ENCODE data around the gene ROBO2.

The ROBO2 gene

DNA sequence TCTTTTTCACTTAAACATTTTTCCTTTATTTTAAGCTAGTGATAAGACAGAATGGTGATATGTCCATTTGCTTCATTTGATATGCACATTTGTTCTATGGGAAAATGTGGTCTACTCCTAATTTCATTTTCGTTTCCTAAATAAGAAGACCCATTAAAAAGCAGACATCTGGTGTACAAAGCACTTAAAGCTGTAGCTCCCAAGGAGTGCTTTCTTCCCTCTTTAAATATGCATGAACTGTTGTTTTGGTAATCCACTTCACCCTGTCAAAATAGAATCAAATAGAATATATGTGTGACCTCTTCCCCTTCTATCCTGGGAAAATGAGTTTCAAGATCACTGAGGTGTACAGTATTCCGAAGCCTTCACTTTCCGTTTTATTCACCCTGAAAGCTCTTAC is 182.8 kb downstream of the ROBO2 start:
- ATAC-seq (no peak), DNase-seq (no peak)
- Mint-ChIP-seq H3K36me3 (ENCODE audit: low read depth) (no peaks in the 10 kb centered on the region), H3K27me3 (no peaks in the 10 kb centered on the region), H3K4me3 (no peak overlapping the region), H3K9me3 (peaks cover 3% of the 10 kb centered on the region), H3K27ac (no peak overlapping the region), H3K4me1 (no peaks in the 10 kb centered on the region)

DNA sequence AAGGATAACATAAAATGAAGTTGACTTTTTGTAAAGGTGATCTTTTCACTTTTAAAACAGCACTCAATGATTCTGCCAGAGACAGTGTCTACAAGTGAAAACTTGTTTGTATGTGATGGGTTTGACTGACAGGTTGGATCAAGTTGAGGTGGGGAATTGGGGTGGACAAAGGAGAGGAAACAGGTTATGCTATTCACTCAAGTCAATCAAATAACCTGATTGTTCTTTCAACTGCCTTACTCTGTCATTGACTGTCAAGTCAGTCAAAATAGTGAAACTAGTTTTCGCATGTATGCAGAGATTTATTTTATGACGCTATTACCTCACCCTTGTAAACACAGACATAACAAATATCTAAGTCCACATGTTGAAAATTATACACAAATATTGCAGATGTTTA is 187.7 kb downstream of the ROBO2 start:
- no peaks in the 10 kb centered on the region for H3K27me3 Mint-ChIP-seq
- H3K27ac Mint-ChIP-seq, result no peak overlapping the region
- H3K9me3 Mint-ChIP-seq, result peaks cover 8% of the 10 kb centered on the region
- no peak for DNase-seq
- H3K36me3 Mint-ChIP-seq (ENCODE audit: low read depth), result no peaks in the 10 kb centered on the region
- no peak overlapping the region for H3K4me3 Mint-ChIP-seq
- H3K4me1 Mint-ChIP-seq, result no peaks in the 10 kb centered on the region
- no peak for ATAC-seq

DNA sequence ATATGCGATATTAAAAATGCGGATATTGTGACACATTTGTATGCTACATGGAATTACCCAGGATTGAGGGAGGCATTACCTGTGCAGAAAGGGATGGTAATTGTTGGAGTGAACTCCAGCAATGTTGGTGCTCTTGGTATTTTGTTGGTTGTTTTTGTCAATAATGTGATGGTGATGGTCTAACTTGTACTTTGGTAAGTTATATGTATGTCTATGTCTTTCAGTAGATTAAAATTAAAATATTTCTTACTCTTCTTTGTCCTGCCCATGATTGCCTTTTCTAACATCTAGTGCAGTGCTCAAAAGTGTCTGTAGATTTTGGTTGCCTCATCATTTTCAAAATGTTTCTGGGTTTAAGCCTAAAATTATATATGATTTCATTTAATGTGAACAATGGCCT is 192.7 kb downstream of the ROBO2 start:
- ATAC-seq, result no peak
- no peak overlapping the region for H3K4me3 Mint-ChIP-seq

DNA sequence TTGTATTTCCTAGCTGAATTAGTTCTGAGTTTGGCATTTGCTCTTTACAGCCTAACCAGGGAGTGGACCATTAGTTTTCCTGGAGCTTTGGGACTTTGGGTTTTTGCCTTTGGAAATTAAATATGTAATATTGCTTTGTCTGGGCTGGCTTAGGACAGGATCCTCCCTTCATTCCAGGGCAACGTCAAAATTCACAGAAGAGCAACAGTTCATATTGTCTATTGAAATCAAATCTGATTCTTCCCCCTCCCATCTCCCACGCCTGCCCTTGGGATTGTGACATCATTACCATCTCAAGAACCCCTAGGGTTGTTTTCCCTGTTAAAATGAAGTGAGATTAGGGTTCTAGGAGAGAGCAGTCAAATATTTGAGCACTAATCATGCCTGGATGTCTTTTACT is 194.1 kb downstream of the ROBO2 start:
- H3K27me3 Mint-ChIP-seq, result no peaks in the 10 kb centered on the region
- H3K4me1 Mint-ChIP-seq, result no peaks in the 10 kb centered on the region
- H3K36me3 Mint-ChIP-seq (ENCODE audit: low read depth), result no peaks in the 10 kb centered on the region
- no peak overlapping the region for H3K4me3 Mint-ChIP-seq
- no peak overlapping the region for H3K27ac Mint-ChIP-seq
- no peak for DNase-seq
- peaks cover 5% of the 10 kb centered on the region for H3K9me3 Mint-ChIP-seq
- ATAC-seq, result no peak

More for the DNA sequence above, 192.7 kb downstream of the ROBO2 start:
- DNase-seq, result no peak
- H3K27me3 Mint-ChIP-seq, result no peaks in the 10 kb centered on the region
- H3K36me3 Mint-ChIP-seq (ENCODE audit: low read depth), result no peaks in the 10 kb centered on the region
- H3K27ac Mint-ChIP-seq, result no peak overlapping the region
- no peaks in the 10 kb centered on the region for H3K4me1 Mint-ChIP-seq
- H3K9me3 Mint-ChIP-seq, result peaks cover 5% of the 10 kb centered on the region

DNA sequence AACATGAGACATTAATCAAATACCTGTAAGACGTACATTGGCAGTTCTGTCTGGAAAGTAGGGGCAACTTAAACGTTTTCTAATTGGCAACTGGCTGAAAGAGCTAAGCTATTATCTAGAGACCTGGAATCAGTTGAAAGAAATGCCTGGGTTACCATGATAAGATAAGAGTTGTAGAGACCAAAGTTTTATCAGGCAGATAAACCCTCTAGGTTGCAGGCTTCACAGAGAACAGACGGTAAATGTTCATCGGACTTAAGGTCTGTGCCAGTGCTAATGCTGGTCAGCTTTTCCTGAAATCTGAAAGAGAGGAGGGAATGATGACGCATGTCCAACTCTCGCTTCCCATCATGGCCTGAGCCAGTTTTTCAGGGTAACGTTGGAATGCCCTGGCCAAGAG is 196.2 kb downstream of the ROBO2 start:
- DNase-seq, result no peak
- H3K9me3 Mint-ChIP-seq, result peaks cover 9% of the 10 kb centered on the region
- H3K4me1 Mint-ChIP-seq, result no peaks in the 10 kb centered on the region
- no peaks in the 10 kb centered on the region for H3K36me3 Mint-ChIP-seq (ENCODE audit: low read depth)
- no peak for ATAC-seq
- H3K4me3 Mint-ChIP-seq, result no peak overlapping the region
- H3K27ac Mint-ChIP-seq, result no peak overlapping the region
- H3K27me3 Mint-ChIP-seq, result no peaks in the 10 kb centered on the region

DNA sequence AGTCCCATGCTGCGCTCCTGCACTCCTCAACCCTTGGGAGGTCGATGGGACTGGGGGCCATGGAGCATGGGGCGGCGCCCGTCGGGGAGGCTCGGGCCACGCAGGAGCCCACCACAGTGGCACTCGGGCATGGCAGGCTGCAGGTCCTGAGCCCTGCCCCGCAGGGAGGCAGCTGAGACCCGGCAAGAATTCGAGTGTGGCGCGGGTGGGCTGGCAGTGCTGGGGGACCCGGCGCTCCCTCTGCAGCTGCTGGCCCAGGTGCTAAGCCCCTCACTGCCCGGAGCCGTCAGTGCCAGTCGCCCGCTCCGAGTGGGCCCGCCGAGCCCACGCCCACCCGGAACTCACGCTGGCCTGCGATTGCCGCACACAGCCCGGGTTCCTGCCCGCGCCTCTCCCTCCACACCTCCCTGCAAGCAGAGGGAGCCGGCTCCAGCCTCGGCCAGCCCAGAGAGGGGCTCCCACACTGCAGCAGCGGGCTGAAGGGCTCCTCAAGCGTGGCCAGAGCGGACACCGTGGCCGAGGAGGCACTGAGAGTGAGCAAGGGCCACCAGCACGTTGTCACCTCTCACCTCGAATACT is 200.3 kb downstream of the ROBO2 start:
- Mint-ChIP-seq H3K27ac (no peak overlapping the region), H3K36me3 (ENCODE audit: low read depth) (no peaks in the 10 kb centered on the region), H3K4me1 (no peaks in the 10 kb centered on the region), H3K9me3 (peaks cover 6% of the 10 kb centered on the region), H3K4me3 (no peak overlapping the region), H3K27me3 (no peaks in the 10 kb centered on the region)
- no peak for DNase-seq
- ATAC-seq, result no peak

DNA sequence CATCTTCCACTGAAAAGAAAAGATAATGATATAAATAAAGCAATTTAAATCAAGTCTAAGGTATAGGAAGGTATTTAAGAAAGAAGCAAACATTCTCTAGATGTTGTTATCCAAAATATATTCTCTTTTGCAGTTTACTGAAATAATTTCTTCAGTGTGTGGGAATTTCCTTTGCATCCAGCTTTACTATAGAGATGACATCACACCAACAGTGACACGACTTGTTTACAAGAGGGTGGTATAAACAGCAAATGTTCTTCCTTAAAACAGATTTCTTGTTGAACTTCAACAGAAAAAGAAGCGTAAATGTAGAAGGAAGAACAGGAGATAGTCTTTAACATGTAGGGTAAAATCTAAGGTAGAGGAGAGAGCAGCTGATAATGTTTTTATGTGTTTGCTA is 202.5 kb downstream of the ROBO2 start:
- Mint-ChIP-seq H3K36me3 (ENCODE audit: low read depth) (no peaks in the 10 kb centered on the region), H3K9me3 (peaks cover 10% of the 10 kb centered on the region), H3K27me3 (no peaks in the 10 kb centered on the region), H3K4me1 (no peaks in the 10 kb centered on the region), H3K4me3 (no peak overlapping the region), H3K27ac (no peak overlapping the region)
- ATAC-seq (no peak), DNase-seq (no peak)

DNA sequence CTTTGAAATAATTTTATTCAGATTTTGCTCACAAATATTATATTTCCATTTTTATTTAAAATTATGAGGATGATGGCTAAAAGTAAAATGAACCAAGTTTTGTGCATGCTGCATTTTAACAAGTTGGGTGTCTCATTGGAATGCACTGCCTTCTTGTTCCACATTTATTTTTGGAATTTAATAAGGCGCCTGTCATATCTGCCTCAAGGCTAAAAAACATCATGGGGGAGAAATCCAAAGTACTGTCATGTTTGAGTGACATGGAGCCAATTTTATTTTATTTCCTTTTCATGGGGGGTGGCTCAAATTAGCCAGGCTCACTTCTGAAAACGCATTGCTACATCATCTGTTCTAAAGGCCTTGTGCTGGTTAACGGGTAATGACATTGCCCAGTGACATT is 205.1 kb downstream of the ROBO2 start:
- peaks cover 10% of the 10 kb centered on the region for H3K9me3 Mint-ChIP-seq
- no peak for DNase-seq
- no peak overlapping the region for H3K4me3 Mint-ChIP-seq
- H3K36me3 Mint-ChIP-seq (ENCODE audit: low read depth), result no peaks in the 10 kb centered on the region
- H3K27me3 Mint-ChIP-seq, result no peaks in the 10 kb centered on the region
- no peak overlapping the region for H3K27ac Mint-ChIP-seq
- H3K4me1 Mint-ChIP-seq, result no peaks in the 10 kb centered on the region
- ATAC-seq, result no peak

DNA sequence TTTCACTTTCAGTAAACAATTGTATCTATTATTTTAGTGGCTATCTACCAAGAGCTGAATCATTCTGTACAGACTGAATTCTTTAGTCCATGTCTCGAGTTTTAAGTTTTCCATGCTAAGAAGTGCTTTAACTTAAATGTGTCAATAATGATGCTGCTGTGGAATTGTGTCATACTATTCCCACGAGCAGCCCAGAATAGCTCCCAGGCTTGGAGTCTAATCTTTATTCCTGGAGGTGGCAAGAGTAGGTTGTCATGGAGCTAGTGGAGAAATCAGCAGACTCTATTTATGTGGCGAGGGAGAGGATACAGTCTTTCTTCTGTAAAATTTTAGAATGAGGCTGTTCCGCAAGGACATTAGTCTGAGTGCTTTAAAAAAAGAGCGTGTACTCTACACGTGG is 207.2 kb downstream of the ROBO2 start:
- DNase-seq, result no peak
- Mint-ChIP-seq H3K36me3 (ENCODE audit: low read depth) (no peaks in the 10 kb centered on the region), H3K27ac (no peak overlapping the region)

DNA sequence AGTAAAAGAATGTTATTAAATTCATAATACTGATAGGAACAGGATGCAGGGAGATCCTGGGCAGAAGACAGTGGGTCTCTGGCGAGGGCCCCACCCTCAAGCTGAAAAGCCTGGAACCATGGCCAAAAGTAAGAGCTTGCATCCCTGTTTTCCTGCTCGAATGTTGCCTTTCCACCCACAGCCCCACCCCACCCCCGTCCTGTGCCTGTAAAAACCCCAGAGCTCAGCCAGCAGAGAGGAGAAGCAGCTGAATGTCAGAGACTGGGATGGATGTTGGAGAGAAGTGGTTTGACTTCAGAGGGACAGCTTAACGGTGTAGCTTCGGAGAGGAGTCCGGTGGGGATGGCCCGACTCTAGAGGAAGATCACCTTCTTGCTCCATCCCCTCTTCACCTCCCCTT is 207.9 kb downstream of the ROBO2 start:
- no peak overlapping the region for H3K4me3 Mint-ChIP-seq
- H3K27me3 Mint-ChIP-seq, result no peaks in the 10 kb centered on the region
- peaks cover 15% of the 10 kb centered on the region for H3K9me3 Mint-ChIP-seq
- ATAC-seq (no peak), DNase-seq (no peak)
- H3K36me3 Mint-ChIP-seq (ENCODE audit: low read depth), result no peaks in the 10 kb centered on the region
- H3K27ac Mint-ChIP-seq, result no peak overlapping the region
- no peaks in the 10 kb centered on the region for H3K4me1 Mint-ChIP-seq

More for the DNA sequence above, 207.2 kb downstream of the ROBO2 start:
- Mint-ChIP-seq H3K4me1 (no peaks in the 10 kb centered on the region), H3K4me3 (no peak overlapping the region), H3K9me3 (peaks cover 13% of the 10 kb centered on the region), H3K27me3 (no peaks in the 10 kb centered on the region)
- no peak for ATAC-seq

DNA sequence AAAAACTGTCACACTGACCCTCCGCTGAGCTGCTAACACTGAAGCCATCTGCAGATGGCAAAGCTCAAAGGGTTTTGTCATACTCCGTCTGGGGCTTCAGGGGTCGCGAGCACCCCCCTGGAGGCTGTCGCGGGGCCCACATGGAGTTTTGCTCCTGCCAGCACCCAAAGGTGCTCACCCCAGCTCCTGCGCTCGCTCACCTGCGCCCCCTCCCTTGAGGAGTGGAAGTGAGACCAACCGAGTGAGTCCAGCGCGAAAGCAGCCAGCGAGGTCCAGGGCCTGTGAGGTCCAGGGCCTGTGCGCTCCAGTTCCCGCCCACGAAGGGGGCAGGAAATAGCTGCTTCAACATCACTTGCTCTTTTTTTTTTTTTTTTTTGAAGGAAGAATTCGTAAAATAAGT is 208.5 kb downstream of the ROBO2 start:
- Mint-ChIP-seq H3K9me3 (peaks cover 15% of the 10 kb centered on the region), H3K27me3 (no peaks in the 10 kb centered on the region), H3K4me3 (no peak overlapping the region), H3K27ac (no peak overlapping the region), H3K4me1 (no peaks in the 10 kb centered on the region), H3K36me3 (ENCODE audit: low read depth) (no peaks in the 10 kb centered on the region)
- DNase-seq, result no peak
- ATAC-seq, result no peak

DNA sequence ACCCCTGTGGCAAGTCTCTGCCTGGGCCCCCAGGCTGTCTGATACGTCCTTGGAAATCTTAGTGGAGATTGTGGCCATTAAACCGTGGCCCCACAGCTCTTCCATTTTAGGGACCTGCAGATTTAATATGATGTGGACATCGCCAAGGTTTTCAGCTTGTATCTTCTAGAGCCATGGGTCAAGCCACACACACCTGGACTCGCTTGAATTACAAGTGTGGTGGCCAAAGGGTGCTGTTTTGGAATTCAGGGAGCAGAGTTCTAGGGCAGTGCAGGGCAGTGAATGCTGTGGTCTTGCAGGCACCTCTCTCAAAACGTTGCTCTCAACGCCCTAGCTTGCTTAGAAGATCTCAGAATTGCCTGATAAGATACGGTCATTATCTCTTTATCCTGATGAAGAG is 211.2 kb downstream of the ROBO2 start:
- Mint-ChIP-seq H3K9me3 (peaks cover 9% of the 10 kb centered on the region), H3K27me3 (no peaks in the 10 kb centered on the region), H3K36me3 (ENCODE audit: low read depth) (no peaks in the 10 kb centered on the region), H3K4me3 (no peak overlapping the region), H3K27ac (no peak overlapping the region), H3K4me1 (no peaks in the 10 kb centered on the region)
- ATAC-seq (no peak), DNase-seq (no peak)

DNA sequence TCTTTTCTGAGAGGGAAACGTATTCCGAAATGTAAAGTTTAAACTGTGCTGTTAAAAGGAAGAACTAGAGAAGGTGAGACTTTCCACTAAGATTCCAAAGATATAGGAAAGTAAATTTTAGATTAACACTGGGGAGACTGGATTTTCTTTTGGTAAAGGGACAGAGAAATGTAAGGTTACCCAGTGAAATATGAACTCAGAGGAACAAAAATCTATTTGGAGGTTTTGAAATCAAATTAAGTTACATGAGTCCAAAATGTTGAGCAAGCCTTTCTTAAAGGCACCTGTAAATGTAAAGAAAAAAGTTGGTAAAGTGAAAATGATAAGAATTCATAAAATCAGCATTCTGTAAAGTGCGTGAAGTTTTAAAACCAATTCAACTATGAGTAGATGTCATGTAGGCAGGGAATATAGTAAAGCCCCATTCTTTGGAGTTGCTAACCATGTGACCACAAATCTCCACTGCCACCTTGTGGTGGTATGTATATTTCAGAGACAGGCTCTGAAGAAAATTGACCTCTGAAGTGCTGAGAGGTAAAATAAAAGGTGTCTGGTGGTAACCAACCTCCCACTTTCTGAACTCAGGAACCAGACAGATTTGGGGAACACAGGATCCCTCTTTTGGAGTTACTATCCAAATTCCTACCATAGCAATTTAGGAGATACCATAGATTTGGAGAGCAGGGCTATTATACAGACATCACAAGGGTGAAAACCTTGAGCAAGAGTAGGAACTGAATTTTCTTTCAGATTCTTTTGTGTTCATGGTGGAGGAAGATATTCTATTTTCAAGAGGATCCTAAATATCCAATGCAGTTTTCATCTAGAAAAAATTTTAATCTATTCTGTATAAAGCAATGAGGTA is 215.3 kb downstream of the ROBO2 start:
- H3K27me3 Mint-ChIP-seq, result no peaks in the 10 kb centered on the region
- no peak overlapping the region for H3K27ac Mint-ChIP-seq
- DNase-seq (peak; percentile 4), ATAC-seq (no peak)
- H3K36me3 Mint-ChIP-seq (ENCODE audit: low read depth), result no peaks in the 10 kb centered on the region
- no peak overlapping the region for H3K4me3 Mint-ChIP-seq
- H3K9me3 Mint-ChIP-seq, result peaks cover 13% of the 10 kb centered on the region
- H3K4me1 Mint-ChIP-seq, result no peaks in the 10 kb centered on the region

DNA sequence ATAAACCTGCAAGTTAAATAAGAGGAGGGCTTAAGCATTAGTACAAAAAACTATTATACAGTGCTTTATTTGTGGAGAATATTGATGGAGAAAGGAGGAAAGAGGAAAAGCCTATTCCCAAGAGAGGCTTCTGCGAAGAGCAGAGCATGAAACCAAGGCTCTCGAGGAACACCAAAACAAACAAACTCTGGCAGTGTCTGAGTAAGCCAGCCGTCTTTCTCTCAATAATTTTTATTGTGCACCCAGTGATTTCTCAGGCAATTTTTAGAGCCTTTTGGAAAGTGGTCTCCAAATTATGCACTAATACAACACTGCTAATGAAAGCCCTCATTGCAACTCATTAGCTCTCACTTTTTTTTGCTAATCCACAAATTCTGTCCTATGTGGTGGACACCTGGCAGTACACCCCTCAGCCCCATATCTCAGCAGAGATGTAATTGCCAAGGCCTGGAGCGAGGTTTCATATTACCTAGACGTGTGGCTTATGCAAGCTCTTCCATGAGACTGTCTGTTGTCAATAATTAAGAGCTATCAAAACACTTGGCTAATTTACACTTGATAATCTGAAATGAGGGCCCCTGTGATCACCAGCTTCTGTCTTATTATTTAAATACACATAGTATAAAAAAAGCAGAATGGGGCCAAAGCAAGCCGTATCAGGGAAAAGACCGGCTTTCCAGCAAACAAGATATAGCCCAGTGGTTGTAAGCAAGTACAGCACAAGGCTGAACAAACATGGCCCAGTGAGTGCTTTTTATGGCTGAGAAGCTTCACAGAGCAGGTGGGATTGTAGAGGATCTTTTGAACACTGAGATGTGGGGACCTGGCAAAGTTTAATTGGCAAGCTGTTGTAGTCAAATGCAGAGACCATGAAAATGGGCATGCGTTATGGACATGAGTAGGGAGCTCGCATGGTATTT is 216.9 kb downstream of the ROBO2 start:
- H3K27me3 Mint-ChIP-seq, result no peaks in the 10 kb centered on the region
- H3K4me3 Mint-ChIP-seq, result no peak overlapping the region
- H3K4me1 Mint-ChIP-seq, result no peaks in the 10 kb centered on the region
- no peak overlapping the region for H3K27ac Mint-ChIP-seq
- ATAC-seq (no peak), DNase-seq (no peak)
- H3K36me3 Mint-ChIP-seq (ENCODE audit: low read depth), result no peaks in the 10 kb centered on the region
- peaks cover 9% of the 10 kb centered on the region for H3K9me3 Mint-ChIP-seq

DNA sequence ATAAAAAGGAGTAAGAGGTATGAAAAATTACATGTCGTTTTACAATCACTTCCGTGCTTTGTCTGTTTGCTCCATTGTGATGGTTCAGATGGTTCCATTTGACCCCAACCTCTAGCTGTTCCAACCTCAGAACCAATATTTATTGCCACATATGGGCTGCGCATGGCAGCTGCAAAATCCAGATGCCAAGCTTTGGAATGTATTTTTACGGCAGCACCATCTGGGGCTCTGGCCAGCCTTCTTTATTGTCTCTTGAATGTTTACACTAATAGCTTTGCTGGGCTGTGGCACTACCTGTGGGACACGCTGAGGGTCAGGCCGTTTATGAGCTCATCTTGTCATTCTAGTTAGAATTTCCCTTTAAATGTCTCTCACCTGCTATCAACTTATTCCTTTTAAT is 219.8 kb downstream of the ROBO2 start:
- ATAC-seq (no peak), DNase-seq (no peak)
- Mint-ChIP-seq H3K27ac (no peak overlapping the region), H3K9me3 (peaks cover 4% of the 10 kb centered on the region), H3K27me3 (no peaks in the 10 kb centered on the region), H3K4me3 (no peak overlapping the region), H3K4me1 (no peaks in the 10 kb centered on the region), H3K36me3 (ENCODE audit: low read depth) (no peaks in the 10 kb centered on the region)

Measured in activated naive CD8-positive, alpha-beta T cell treated with anti-CD3 and anti-CD28 coated beads, Interleukin-2, amount 50 U/mL, for 24 hours (primary cell).